ENCODE measurements around the gene ZHX3. TPM values are rescaled to one million over a fixed set of nuclear protein-coding genes. Genes with fewer than 3 reads are reported as not detected.

ZHX3 gene
- total and polyA plus RNA-seq, 10 of the 15 experiments (the other 5 are each of a cell fraction or from before 2014, with no cell fraction given), result 1.3 to 14.0 (median 5.0) TPM

GRCh38 chr20:41201760-41202159, 115.8 kb downstream of the ZHX3 start (continued):
- TF ChIP-seq IRF5 (IDR thresholded peaks at IDR 0.05; ENCODE audit: borderline replicate concordance), result no peak
- no peak for TF ChIP-seq POLR2AphosphoS5 (IDR thresholded peaks at IDR 0.05; ENCODE audit: low read length)
- no peak for TF ChIP-seq USF1 (IDR thresholded peaks at IDR 0.05; ENCODE audit: borderline replicate concordance, extremely low read length, insufficient read depth, low read depth, low read length)
- no peak for TF ChIP-seq NFXL1 (IDR thresholded peaks at IDR 0.05; ENCODE audit: borderline replicate concordance)

GRCh38 chr20:41200446-41201202, 116.9 kb downstream of the ZHX3 start:
- Histone ChIP-seq H3K4me2 (ENCODE audit: control insufficient read depth, insufficient read depth) (no peak overlapping the region), H2AFZ (ENCODE audit: control insufficient read depth, low read depth, low read length) (no peak overlapping the region), H4K20me1 (ENCODE audit: control insufficient read depth, insufficient read depth) (no peaks in the 10 kb centered on the region), H3K9ac (ENCODE audit: control insufficient read depth, insufficient read depth, low read length) (no peak overlapping the region), H3K27ac (ENCODE audit: control insufficient read depth, insufficient read depth) (no peak overlapping the region), H3K79me2 (ENCODE audit: control insufficient read depth, insufficient read depth, low read length) (no peaks in the 10 kb centered on the region), H3K4me1 (ENCODE audit: control insufficient read depth, insufficient read depth, low read length) (peaks cover 3% of the 10 kb centered on the region), H3K4me3 (no peak overlapping the region), H3K36me3 (ENCODE audit: control insufficient read depth in 2 of 2, insufficient read depth in 2 of 2, low read length in 1 of 2) (no peaks in the 10 kb centered on the region; a peak in 1 of 4 replicates), H3K27me3 (replicated peaks in 1 of 2; ENCODE audit: control insufficient read depth in 2 of 2, insufficient read depth in 2 of 2, low read length in 1 of 2) (no peaks in the 10 kb centered on the region), H3K9me3 (replicated peaks; ENCODE audit: control insufficient read depth, insufficient read depth, low read length) (no peaks in the 10 kb centered on the region)
- FAIRE-seq (no peak), DNase-seq (ENCODE audit: low read depth, low spot score) (no peak), ATAC-seq (no peak)
- TF ChIP-seq CREM (IDR thresholded peaks at IDR 0.05; ENCODE audit: low read depth) (no peak), ETV6 (conservative IDR thresholded peaks at IDR 0.05 in 1 of 2, IDR thresholded peaks at IDR 0.05 in 1 of 2; ENCODE audit: borderline replicate concordance in 1 of 2, low read depth in 1 of 2) (no peak), IKZF1 (conservative IDR thresholded peaks at IDR 0.05) (no peak), RAD21 (IDR thresholded peaks at IDR 0.05; ENCODE audit: insufficient read depth, low read depth, low read length) (no peak), ZSCAN29 (IDR thresholded peaks at IDR 0.05) (no peak), PAX5 (IDR thresholded peaks at IDR 0.05; ENCODE audit: borderline replicate concordance, low read depth, low read length) (no peak), USF1 (IDR thresholded peaks at IDR 0.05; ENCODE audit: borderline replicate concordance, extremely low read length, insufficient read depth, low read depth, low read length) (no peak), NFIC (IDR thresholded peaks at IDR 0.05; ENCODE audit: low read depth, low read length) (no peak)
- ChIA-PET POLR2A (interaction anchor here (0.6 kb wide), 1 partner anchor 267 kb away, joined by 4 read pairs; no protein-coding TSS in a partner anchor), RAD21 (ENCODE audit: unreplicated experiment) (no interaction called here), SMC1A (ENCODE audit: uncharacterized antibody, unreplicated experiment) (interaction anchor here (1.1 to 2.0 kb wide), 3 partner anchors 23 to 232 kb away, joined by 3 to 4 read pairs (median 4); no protein-coding TSS in a partner anchor), CTCF (interaction anchor here (0.9 to 1.1 kb wide), 2 partner anchors 16 to 210 kb away, joined by 3 to 4 read pairs; no protein-coding TSS in a partner anchor)
- in situ Hi-C loops (cut with MboI), result no loop called here
- 72% methylated on average over 3 of the region's 3 CpGs for WGBS (ENCODE audit: insufficient coverage, insufficient replicate concordance, low lambda C conversion rate, missing lambda C conversion rate)
- no TSS peak for BruUV-seq (replicated peaks)
- intact Hi-C loops (cut with micrococcal nuclease; ENCODE audit: unreplicated experiment), result no loop called here
